Occipital lobe (tissue), 2 donors: ENCODE measurements around the gene YAP1. TPM values are rescaled to one million over a fixed set of nuclear protein-coding genes. Genes with fewer than 3 reads are reported as not detected.

Experiments
- DNase-seq: peaks from one replicate; lab custom pipeline; 2025; lab: John Stamatoyannopoulos, UW
- total RNA-seq: library from RNA; depleted of rRNA; stranded (reverse); fragments of >200 nt; gene quantifications from one replicate; pipeline ENCODE4 v1.2.3, GENCODE V29; 2014

The YAP1 gene
- total RNA-seq, 1 donor from 2014 or later: 18.7 TPM

DNA sequence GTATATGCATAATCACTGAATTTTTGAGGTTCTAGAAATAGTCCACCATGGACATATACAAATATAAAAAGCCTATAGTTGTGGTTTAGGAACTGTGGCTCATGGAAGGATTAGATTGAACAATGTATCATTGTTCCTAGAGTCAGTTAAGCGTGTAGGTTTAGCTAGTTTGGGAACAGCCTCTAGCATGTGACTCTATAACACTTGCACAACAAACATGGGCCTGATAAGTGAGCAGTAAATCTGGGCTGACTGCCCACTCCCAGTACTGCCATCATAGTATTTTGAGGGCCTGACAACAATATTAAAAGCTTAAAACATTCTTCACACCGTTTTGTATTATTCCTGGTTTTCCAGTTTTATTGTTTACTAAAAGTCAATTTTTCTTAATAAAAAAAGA, 47.0 kb downstream of the YAP1 start:
- DNase-seq: no peak

DNA sequence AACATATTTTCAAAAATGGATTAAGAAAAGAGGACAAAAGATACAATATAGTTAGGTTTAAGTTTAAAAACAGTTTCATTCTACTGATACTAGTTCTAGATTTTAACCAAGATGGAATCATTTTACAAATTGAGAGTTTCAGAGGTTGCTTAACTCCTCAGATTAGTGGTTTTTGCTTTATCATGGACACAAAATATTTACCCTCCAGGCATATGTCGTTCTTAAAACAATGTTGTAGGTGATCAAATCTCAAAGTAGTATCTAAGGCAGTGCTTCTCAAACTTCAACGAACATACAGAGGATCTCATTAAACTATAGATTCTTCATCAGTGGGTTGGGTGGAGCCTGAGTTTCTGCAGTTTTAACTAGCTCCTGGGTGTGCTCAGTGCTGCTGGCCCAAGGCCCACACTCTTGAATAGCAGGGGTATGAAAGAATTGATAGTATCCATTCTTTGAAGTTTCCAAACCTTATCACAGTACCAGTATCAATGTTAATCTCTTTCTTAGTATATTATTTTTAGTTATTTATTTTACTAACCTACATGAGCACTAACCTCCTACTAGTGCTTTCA, 48.0 kb downstream of the YAP1 start:
- DNase-seq: no peak

DNA sequence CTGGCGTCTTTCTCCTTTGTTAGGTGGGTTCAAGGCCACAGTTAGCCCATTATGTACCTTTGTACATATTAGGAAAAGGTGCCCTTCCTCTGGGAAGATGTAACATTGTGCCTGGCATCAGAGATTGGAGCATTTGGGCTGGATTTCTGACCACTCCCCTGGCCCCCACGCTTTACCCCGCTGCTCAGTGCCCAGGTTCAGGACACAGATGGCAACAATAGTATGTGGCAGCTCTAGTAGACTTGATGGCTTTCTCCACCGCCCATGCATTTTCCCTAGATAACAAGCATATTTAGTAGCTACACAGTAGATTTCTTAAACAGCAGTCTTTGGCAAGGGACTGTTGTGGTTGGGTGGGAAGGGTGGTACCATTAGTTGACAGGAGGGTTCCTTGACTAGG, 53.1 kb downstream of the YAP1 start:
- DNase-seq: no peak

DNA sequence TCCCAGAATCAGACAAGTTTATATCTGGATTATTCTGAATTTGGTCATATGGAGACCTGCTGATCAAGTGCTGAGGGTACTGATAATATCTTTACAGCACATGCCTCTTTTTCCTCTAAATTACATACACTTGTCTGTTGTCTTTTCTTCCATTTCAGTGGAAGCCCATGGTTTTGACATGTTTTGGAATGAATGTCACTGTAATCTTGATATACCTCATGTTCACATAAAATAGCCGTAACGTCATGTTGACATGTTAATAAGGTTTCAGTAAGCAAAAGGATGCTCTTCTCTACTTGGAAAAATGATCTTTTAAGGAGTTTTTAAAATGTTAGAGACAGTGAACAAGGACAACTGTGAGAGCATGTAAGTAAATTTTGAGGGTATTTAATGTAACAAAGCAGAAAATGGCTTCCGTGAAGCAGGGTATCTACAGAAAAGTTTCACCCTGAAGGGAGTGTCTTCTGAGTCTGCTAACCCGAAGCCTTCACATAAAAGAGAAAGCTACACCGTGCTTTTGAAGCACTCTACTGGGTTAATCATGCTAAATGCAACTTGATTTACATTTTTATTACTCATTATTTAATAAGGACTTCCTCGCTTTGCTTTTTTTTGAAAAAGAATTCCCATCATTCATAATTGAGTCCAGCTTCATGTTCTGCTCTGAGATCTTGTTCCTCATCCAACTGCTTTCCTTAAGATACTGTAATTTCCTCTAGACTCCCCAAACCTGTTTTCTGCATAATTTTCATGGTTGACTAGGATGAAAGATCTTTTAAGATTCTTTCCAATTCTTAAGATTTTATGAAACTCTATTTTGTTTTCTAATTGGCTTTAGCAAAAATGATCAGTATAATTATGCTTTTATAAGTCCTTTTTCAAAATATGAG, 56.2 kb downstream of the YAP1 start:
- no peak for DNase-seq

GRCh38 chr11:102168481-102168880, 58.2 kb downstream of the YAP1 start:
- no peak for DNase-seq

DNA sequence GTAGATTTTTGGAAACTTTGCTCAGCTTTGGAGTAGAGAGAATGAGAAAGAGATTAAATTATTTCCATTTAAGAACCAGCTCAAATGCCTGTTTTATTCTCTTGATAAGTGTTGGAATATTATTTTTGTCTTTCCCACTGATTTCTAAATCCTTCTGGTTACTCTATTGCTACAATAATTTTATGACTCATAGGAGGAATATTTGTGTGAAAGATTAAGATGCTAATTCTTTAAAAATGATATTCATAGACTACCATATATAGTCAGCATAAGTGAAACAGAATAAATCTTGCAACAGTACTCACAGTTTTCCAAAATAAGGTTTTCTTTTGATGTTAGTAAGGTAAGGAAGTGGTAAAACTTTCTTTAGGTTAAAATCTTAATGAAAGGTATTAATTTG, 60.9 kb downstream of the YAP1 start:
- DNase-seq: no peak

GRCh38 chr11:102172127-102172848, 62.0 kb downstream of the YAP1 start:
- DNase-seq: no peak

- DNase-seq: no peak
Measured at GRCh38 chr11:102177126-102177525, 66.9 kb downstream of the YAP1 start.

DNA sequence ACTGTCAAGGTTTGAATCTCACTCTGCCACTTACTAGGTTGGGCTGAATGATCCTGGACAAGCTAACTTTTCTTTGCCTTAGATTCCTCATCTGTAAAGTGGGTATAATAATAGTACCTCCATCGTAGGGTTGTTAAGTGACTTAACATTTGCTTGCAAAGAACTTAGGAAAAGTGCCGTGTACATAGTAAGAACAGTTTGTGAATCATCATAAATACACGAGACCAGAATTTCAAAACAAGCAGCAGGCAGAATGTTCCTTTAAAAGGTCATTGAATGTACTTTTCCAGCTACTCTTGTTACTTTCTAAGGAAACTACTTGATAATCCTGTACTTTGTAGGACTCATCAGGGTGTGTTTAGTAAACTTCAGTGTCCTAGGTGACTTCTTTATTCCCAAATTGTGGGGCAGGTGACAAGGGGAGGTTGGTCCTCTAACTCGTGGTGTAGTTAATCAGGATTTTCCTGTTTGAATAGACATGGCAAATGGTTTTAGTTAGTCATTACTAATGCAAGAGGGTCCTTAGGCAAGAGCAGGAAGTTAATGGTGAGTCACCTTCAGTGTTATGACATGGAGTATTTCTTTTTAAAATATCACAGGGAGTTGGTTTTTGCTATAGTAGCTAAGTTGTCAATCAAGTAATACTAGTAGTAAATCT, 67.9 kb downstream of the YAP1 start:
- DNase-seq: no peak

GRCh38 chr11:102179371-102179770, 69.1 kb downstream of the YAP1 start:
- no peak for DNase-seq

DNA sequence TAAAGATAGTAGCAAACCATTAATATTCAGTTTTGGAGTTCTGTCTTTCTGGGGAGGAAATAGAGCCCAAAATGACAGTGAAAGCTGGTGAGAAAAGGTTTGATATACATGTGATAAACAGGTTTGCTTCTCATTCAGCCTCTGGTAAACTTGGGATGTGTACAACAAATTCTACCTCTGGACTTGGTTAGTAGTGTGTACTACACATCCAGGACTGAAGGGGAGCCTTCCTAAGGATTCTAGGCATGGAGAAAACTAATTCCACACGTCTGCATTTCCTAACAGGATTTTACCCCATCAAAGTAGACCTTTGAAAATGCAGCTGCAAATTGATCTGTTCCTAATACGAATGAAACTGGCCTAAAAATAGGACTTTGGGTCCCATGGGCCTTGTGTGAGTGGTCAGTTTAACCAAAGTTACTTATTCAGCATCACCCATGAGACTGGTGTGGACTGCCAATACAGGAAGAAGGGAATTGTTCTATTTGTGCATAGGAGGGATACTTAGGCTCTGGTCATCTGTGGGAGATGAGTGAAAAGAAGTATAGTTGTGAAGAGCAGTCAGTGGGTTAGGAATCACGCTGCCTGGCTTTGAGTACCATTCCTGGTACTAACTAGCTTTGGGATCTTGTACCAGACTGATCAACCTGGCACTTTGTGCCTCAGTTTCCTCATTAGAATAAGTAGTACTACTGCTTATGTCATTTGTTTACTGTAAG, 74.2 kb downstream of the YAP1 start:
- no peak for DNase-seq

DNA sequence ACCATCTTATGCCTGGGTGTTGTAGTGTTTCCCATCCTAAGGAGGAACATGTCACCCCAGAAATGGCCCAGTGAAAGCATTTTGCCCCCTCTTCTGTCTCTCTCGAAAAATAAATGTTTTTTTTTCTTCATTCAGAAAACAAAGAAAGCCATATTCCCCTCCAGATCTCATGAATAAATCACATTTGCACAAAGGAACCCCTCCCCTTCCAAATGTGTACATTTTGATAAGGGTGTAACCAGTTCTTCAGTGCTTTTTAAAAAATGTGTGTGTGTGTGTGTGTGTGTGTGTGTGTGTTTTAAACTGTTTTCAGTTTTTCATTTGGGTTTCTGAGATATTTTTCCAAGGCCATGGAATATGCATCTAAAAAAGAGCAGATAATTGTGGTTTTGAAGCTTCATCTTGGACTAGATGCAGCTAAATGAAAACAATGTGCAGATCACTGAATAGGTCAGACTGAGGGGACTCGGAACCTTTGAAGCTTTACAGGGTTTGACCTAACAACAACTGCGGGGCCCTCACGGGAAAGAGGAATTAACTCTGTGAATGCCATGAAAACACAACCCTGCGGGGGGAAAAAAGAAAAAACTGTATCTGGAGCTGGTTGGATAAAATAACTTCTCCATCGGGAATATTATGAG, 76.4 kb downstream of the YAP1 start:
- DNase-seq: no peak

DNA sequence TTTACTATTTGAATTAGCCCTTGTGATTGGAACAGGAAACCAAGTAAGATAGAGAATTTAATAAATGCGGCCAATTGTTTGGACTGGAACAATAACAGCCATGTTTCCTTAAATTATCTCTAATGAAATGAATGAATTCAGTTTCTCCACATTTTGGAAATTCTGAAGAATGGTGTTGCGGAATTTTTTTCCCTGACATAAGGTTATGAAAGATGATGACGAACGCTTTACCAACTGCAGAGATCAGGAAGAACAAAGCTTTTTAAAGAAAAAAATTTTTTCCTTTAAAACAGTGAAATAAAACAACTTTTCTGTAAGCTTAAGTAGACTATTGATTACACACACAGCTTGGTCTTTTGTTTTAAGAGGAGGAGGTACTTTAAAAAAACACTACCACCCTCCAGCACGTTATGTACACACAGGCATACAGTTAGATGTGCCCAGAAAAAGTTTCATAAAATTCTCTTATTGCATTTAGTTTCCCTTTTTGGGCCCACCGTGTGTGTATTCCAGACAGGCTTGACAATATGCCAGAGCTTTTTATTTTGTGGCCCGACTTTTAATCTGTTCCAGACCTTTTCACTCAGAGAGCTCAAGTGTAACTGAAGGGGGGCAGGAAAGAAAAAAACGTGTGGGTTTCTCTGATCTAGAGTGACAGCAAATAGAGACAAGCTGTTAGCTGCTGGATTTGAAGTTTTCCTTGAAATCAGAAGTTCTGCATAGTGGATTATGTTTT, 77.3 kb downstream of the YAP1 start:
- DNase-seq: no peak

DNA sequence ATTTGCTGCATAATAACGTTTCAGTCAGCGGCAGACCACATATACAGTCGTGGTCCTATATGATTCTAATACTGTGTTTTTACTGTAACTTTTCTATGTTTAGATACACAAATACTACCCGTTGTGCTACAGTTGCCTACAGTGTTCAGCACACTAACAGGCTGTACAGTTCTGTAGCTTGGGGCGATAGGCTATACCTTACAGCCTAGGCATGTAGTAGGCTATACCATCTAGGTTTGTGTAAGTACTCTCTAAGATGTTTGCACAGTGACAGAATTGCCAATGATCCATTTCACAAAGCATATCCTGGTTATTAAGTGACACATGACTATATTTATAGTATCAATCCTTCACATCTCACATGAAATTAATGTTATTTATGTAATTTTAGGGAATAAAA, 78.2 kb downstream of the YAP1 start:
- DNase-seq: no peak

- no peak for DNase-seq
Measured at GRCh38 chr11:102191832-102192231, 81.6 kb downstream of the YAP1 start.

DNA sequence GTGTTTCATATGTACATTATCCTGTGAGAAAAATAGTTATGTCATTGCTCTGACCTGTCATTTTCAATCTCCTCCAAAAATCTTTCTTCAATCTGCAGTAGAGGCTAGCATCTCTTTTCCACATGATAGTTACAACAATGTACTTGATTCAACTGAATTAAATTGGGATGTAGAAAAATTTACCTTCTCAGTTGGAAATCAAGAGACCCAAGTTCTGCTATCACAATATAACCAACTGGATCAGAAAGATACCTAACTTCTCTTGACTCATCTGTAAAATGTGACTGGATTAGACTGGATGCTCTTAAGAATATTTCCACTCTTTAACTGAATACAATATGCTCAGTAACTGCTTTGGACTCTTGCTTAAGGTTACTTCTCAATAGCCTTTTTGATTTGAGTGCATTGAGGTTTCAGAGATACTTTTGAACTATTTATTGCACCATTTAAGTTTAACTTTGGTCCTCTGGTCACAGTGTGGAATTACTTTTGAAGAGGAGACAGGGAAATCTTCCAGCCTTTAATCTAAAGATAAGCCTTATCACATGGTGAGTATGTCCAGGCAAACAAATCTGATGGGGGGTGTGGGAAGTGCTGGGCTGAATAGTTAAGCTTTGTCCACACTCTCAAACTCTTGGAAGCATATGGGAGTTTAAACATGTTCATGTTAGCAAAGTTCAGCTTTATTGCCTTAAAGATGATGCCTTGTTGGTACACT, 82.3 kb downstream of the YAP1 start:
- DNase-seq: no peak

- no peak for DNase-seq
Measured at GRCh38 chr11:102194257-102194656, 84.0 kb downstream of the YAP1 start.

DNA sequence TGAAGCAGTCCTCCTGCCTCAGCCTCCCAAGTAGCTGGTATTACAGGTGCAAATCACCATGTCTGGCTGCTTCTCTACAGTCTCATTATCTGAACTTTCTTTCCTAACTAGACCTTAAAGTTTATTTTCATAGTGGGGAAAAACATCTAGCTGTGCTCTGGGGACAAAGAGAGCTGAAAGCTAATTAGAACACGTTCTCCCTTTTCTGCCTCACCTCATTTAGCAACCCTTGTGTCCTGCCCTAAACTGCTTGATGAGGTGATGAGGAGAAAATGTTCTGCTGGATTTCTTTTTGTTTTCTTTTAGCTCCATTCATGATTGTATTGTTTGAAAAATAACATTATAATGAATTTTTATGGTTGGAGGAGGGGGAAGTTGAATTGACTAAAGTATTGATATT, 84.7 kb downstream of the YAP1 start:
- DNase-seq: no peak

DNA sequence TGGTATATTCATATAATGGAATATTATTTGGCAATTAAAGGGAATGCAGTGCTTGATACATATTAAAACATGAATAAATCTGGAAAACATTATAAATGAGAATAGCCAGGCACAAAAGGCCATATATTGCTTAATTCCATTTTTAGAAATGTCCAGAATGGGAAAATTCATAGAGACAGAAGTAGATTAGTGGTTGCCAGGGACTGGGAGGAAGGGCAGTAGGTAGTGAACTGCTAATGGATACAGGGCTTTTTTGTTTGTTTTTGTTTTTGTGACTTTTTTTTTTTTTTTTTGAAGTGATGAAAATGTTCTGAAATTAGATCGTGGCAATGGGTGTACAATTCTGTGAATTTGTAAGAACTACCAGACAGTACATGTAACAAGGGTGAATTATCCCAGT, 86.1 kb downstream of the YAP1 start:
- no peak for DNase-seq

- no peak for DNase-seq
Measured at GRCh38 chr11:102196816-102197215, 86.6 kb downstream of the YAP1 start.
